DOHH2 (cell line): ENCODE measurements around the gene ABTB1.

ENCODE experiments used
- H3F3A ChIP-seq: fragments of 200-600 bp; sonication (generic), shearing (Covaris generic); 2 replicates; pipeline ENCODE4 v1.6.0; 2016; ENCODE audit warnings: antibody characterized with exemption, mild to moderate bottlenecking; ENCODE audit not compliant: control insufficient read depth, insufficient read depth
- H3K27ac ChIP-seq: fragments of 200-600 bp; sonication (generic); 2 replicates; pipeline ENCODE4 v1.5.1; 2014; ENCODE audit warnings: low read depth, mild to moderate bottlenecking, low read length, moderate library complexity
- H3K27me3 ChIP-seq: fragments of 200-600 bp; sonication (generic); 2 replicates; pipeline ENCODE4 v1.6.1; 2014; ENCODE audit warnings: mild to moderate bottlenecking, low read length, mixed read lengths; ENCODE audit not compliant: control insufficient read depth
- H3K36me3 ChIP-seq: fragments of 200-600 bp; sonication (generic); 2 replicates; pipeline ENCODE4 v1.6.1; 2014; ENCODE audit warnings: mild to moderate bottlenecking, low read length, moderate library complexity, mixed read lengths; ENCODE audit not compliant: control insufficient read depth
- H3K4me1 ChIP-seq: fragments of 200-600 bp; sonication (generic); 2 replicates; pipeline ENCODE4 v1.6.1; 2014; ENCODE audit warnings: mild to moderate bottlenecking, low read length, mixed read lengths; ENCODE audit not compliant: control insufficient read depth
- H3K4me2 ChIP-seq: fragments of 200-600 bp; sonication (generic); 2 replicates; pipeline ENCODE4 v1.6.0; 2014; ENCODE audit warnings: mild to moderate bottlenecking, low read length, moderate library complexity
- H3K4me3 ChIP-seq: fragments of 200-600 bp; sonication (generic); 2 replicates; pipeline ENCODE4 v1.5.1; 2014; ENCODE audit warnings: mild to moderate bottlenecking, low read length, mixed read lengths
- H3K79me2 ChIP-seq: fragments of 200-600 bp; sonication (generic); 2 replicates; pipeline ENCODE4 v1.6.1; 2014; ENCODE audit warnings: mild to moderate bottlenecking, low read length, mixed read lengths; ENCODE audit not compliant: control insufficient read depth
- H3K9me2 ChIP-seq: fragments of 200-600 bp; sonication (generic); replicated peaks from 2 replicates; pipeline ENCODE4 v1.6.1; 2014; ENCODE audit warnings: mild to moderate bottlenecking, low read length, mixed read lengths; ENCODE audit not compliant: control insufficient read depth
- H3K9me3 ChIP-seq: fragments of 200-600 bp; sonication (generic); 2 replicates; pipeline ENCODE4 v1.6.1; 2014; ENCODE audit warnings: antibody characterized with exemption, low read length, mixed read lengths; ENCODE audit not compliant: control insufficient read depth, insufficient read depth
- H4K20me1 ChIP-seq: fragments of 200-600 bp; sonication (generic); 2 replicates; pipeline ENCODE4 v1.6.0; 2014; ENCODE audit warnings: low read depth, mild to moderate bottlenecking, antibody characterized with exemption, low read length, moderate library complexity; ENCODE audit not compliant: control insufficient read depth, insufficient read depth
- EZH2phosphoT487 ChIP-seq: fragments of 200-600 bp; sonication (generic); IDR thresholded peaks from 2 replicates; pipeline ENCODE4 v1.6.1; 2017; ENCODE audit warnings: borderline replicate concordance, mild to moderate bottlenecking, antibody characterized with exemption, low read length, moderate library complexity, mixed read lengths
- TF ChIP-seq, protein P1 (sequence below): fragments of 200-600 bp; sonication (generic); IDR thresholded peaks from one replicate; pipeline ENCODE4 v1.5.1; 2014; ENCODE audit warnings: antibody characterized with exemption, mild to moderate bottlenecking, low read depth, low read length; ENCODE audit not compliant: poor library complexity, severe bottlenecking

The ABTB1 gene

DNA sequence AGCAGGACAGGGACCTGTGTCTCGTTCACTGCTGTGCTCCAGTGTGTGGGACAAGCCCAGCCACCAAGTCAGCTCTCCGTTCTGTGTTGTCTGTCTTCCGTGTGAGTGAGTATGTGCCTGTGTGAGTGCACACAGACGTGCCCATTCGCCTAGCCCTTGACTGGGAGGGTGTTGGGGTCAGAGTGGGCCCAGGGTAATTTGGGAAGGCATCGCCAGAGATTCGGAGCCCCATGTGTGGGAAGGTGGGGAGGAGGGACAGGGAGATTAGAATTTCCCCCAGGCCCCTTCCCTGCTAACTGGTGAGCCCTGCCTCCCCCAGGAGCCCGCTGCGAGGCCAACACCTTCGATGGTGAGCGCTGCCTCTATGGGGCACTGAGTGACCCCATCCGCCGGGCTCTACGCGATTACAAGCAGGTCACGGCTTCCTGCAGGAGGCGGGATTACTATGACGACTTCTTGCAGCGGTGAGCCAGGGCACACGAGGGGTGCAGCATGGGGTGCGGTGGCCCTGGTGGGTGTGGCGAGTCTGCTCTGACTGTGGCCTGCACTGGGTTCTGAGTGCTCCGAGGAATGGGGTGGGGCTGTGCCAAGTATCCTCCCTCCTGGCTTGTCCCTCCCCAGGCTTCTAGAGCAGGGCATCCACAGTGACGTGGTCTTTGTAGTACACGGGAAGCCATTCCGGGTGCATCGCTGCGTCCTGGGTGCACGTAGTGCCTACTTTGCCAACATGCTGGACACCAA is 3.1 kb downstream of the ABTB1 start:
- Histone ChIP-seq H3K27me3 (no peaks in the 10 kb centered on the region), H3F3A (no peaks in the 10 kb centered on the region), H3K9me3 (no peaks in the 10 kb centered on the region), H3K4me2 (no peak overlapping the region), H3K36me3 (no peaks in the 10 kb centered on the region), H3K27ac (no peak overlapping the region), H3K79me2 (peaks cover 4% of the 10 kb centered on the region; the same call in 1 of the 2 replicates), H3K9me2 (no peaks in the 10 kb centered on the region), H4K20me1 (no peaks in the 10 kb centered on the region), H3K4me1 (peaks cover 28% of the 10 kb centered on the region), H3K4me3 (no peak overlapping the region)
- TF ChIP-seq, protein P1, sequence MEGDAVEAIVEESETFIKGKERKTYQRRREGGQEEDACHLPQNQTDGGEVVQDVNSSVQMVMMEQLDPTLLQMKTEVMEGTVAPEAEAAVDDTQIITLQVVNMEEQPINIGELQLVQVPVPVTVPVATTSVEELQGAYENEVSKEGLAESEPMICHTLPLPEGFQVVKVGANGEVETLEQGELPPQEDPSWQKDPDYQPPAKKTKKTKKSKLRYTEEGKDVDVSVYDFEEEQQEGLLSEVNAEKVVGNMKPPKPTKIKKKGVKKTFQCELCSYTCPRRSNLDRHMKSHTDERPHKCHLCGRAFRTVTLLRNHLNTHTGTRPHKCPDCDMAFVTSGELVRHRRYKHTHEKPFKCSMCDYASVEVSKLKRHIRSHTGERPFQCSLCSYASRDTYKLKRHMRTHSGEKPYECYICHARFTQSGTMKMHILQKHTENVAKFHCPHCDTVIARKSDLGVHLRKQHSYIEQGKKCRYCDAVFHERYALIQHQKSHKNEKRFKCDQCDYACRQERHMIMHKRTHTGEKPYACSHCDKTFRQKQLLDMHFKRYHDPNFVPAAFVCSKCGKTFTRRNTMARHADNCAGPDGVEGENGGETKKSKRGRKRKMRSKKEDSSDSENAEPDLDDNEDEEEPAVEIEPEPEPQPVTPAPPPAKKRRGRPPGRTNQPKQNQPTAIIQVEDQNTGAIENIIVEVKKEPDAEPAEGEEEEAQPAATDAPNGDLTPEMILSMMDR: no peak
- TF ChIP-seq EZH2phosphoT487: no peak

DNA sequence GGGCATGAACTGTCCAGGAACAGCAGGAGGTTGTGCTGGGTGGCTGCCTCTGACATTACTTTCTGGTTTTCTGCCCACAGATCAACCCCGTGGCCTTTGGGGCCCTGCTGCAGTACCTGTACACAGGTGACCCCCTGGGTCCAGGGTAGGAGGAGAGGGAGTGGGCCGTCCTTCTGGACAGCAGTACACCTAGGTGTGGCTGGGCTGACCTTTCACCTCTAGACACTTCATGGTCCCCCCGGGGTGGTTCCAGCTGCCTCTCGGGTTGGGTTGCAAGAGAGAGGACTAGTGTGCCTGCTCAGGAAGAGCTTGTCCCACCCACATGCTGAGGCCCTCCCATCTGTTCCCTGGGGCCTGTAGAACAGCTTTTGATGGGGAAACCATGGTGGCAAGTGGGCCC is 3.7 kb downstream of the ABTB1 start:
- no peaks in the 10 kb centered on the region for H3F3A ChIP-seq
- H3K9me3 ChIP-seq: no peaks in the 10 kb centered on the region
- no peak for TF ChIP-seq EZH2phosphoT487
- TF ChIP-seq, protein P1: no peak
- H3K9me2 ChIP-seq: no peaks in the 10 kb centered on the region
- H4K20me1 ChIP-seq: no peaks in the 10 kb centered on the region
- H3K4me1 ChIP-seq: peaks cover 32% of the 10 kb centered on the region
- no peak overlapping the region for H3K4me2 ChIP-seq
- no peaks in the 10 kb centered on the region for H3K27me3 ChIP-seq
- H3K4me3 ChIP-seq: no peak overlapping the region
- H3K36me3 ChIP-seq: no peaks in the 10 kb centered on the region
- peaks cover 4% of the 10 kb centered on the region; the same call in 1 of the 2 replicates for H3K79me2 ChIP-seq
- H3K27ac ChIP-seq: no peak overlapping the region

DNA sequence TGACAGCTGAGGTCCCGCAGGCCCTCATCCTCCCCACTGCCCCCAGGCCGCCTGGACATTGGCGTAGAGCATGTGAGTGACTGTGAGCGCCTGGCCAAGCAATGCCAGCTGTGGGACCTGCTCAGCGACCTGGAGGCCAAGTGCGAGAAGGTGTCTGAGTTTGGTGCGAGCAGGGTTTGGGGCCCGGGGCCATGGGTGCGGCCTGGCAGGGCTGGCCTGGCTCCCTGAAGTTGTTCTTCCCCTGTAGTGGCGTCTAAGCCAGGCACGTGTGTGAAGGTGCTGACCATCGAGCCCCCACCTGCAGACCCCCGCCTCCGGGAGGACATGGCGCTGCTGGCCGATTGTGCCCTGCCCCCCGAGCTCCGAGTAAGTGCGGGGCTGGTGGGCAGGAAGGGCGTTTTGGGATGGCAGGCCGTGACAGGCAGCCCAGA is 4.2 kb downstream of the ABTB1 start:
- H3K4me3 ChIP-seq: no peak overlapping the region
- H3K79me2 ChIP-seq: peaks cover 4% of the 10 kb centered on the region; the same call in 1 of the 2 replicates
- peaks cover 32% of the 10 kb centered on the region for H3K4me1 ChIP-seq
- H4K20me1 ChIP-seq: no peaks in the 10 kb centered on the region
- H3K4me2 ChIP-seq: no peak overlapping the region
- no peaks in the 10 kb centered on the region for H3K36me3 ChIP-seq
- no peaks in the 10 kb centered on the region for H3K9me2 ChIP-seq
- no peaks in the 10 kb centered on the region for H3F3A ChIP-seq
- no peak for TF ChIP-seq EZH2phosphoT487
- TF ChIP-seq, protein P1: no peak
- H3K9me3 ChIP-seq: no peaks in the 10 kb centered on the region
- no peaks in the 10 kb centered on the region for H3K27me3 ChIP-seq
- H3K27ac ChIP-seq: no peak overlapping the region
